ENCODE results near the gene RARB. TPM values are rescaled to one million over a fixed set of nuclear protein-coding genes. Genes with fewer than 3 reads are reported as not detected.

The RARB gene
- total RNA-seq, 1 donor from 2014 or later, result 0.26 TPM

GRCh38 chr3:25604107-25604805, 176.2 kb downstream of the RARB start:
- Histone ChIP-seq H3K27me3 (ENCODE audit: control insufficient read depth, insufficient read depth, low read length) (no peaks in the 10 kb centered on the region), H3K4me3 (ENCODE audit: low read depth, low read length) (no peak overlapping the region), H3K36me3 (ENCODE audit: control insufficient read depth, insufficient read depth, low read length) (peaks cover 2% of the 10 kb centered on the region)
- FAIRE-seq (no peak), DNase-seq (ENCODE audit: low read depth) (peak; percentile 79)
- no peak for TF ChIP-seq CTCF (IDR thresholded peaks at IDR 0.05; ENCODE audit: insufficient read depth, low read length, severe bottlenecking)

GRCh38 chr3:25610167-25610566, 182.1 kb downstream of the RARB start:
- FAIRE-seq (no peak), DNase-seq (ENCODE audit: low read depth) (no peak)
- peaks cover 2% of the 10 kb centered on the region for H3K36me3 ChIP-seq (ENCODE audit: control insufficient read depth, insufficient read depth, low read length)
- no peak overlapping the region for H3K4me3 ChIP-seq (ENCODE audit: low read depth, low read length)
- no peak for TF ChIP-seq CTCF (IDR thresholded peaks at IDR 0.05; ENCODE audit: insufficient read depth, low read length, severe bottlenecking)
- H3K27me3 ChIP-seq (ENCODE audit: control insufficient read depth, insufficient read depth, low read length), result no peaks in the 10 kb centered on the region

GRCh38 chr3:25610779-25611178, 182.7 kb downstream of the RARB start:
- Histone ChIP-seq H3K27me3 (ENCODE audit: control insufficient read depth, insufficient read depth, low read length) (no peaks in the 10 kb centered on the region), H3K4me3 (ENCODE audit: low read depth, low read length) (no peak overlapping the region), H3K36me3 (ENCODE audit: control insufficient read depth, insufficient read depth, low read length) (peaks cover 2% of the 10 kb centered on the region)
- no peak for TF ChIP-seq CTCF (IDR thresholded peaks at IDR 0.05; ENCODE audit: insufficient read depth, low read length, severe bottlenecking)
- DNase-seq (ENCODE audit: low read depth) (no peak), FAIRE-seq (no peak)

GRCh38 chr3:25611193-25611592, 183.1 kb downstream of the RARB start:
- Histone ChIP-seq H3K4me3 (ENCODE audit: low read depth, low read length) (no peak overlapping the region), H3K27me3 (ENCODE audit: control insufficient read depth, insufficient read depth, low read length) (no peaks in the 10 kb centered on the region), H3K36me3 (ENCODE audit: control insufficient read depth, insufficient read depth, low read length) (peaks cover 2% of the 10 kb centered on the region)
- peak; percentile 23 for FAIRE-seq
- DNase-seq (ENCODE audit: low read depth), result no peak
- no peak for TF ChIP-seq CTCF (IDR thresholded peaks at IDR 0.05; ENCODE audit: insufficient read depth, low read length, severe bottlenecking)

GRCh38 chr3:25618028-25618427, 190.0 kb downstream of the RARB start:
- TF ChIP-seq CTCF (IDR thresholded peaks at IDR 0.05; ENCODE audit: insufficient read depth, low read length, severe bottlenecking), result no peak
- H3K27me3 ChIP-seq (ENCODE audit: control insufficient read depth, insufficient read depth, low read length), result no peaks in the 10 kb centered on the region
- DNase-seq (ENCODE audit: low read depth), result peak; percentile 47
- FAIRE-seq, result no peak
- no peak overlapping the region for H3K4me3 ChIP-seq (ENCODE audit: low read depth, low read length)
- peaks cover 2% of the 10 kb centered on the region for H3K36me3 ChIP-seq (ENCODE audit: control insufficient read depth, insufficient read depth, low read length)

GRCh38 chr3:25619382-25619781, 191.3 kb downstream of the RARB start:
- TF ChIP-seq CTCF (IDR thresholded peaks at IDR 0.05; ENCODE audit: insufficient read depth, low read length, severe bottlenecking), result no peak
- Histone ChIP-seq H3K27me3 (ENCODE audit: control insufficient read depth, insufficient read depth, low read length) (no peaks in the 10 kb centered on the region), H3K4me3 (ENCODE audit: low read depth, low read length) (no peak overlapping the region), H3K36me3 (ENCODE audit: control insufficient read depth, insufficient read depth, low read length) (peaks cover 2% of the 10 kb centered on the region)
- DNase-seq (ENCODE audit: low read depth) (no peak), FAIRE-seq (no peak)
